K562 (cell line): Measurements from ENCODE around the gene PPOX. TPM values are rescaled to one million over a fixed set of nuclear protein-coding genes. Genes with fewer than 3 reads are reported as not detected.
A peak's percentile ranks its signal among the peaks of the same experiment; 100 is the strongest.

Experiments used
- ATAC-seq: fragments of 200-7000 bp; cut with Tn5 transposase; 3 replicates; pipeline ENCODE4 v1.9.1; 2020; ENCODE audit warnings: moderate library complexity
- BruUV-seq: library from RNA; stranded (reverse); fragments of 400-500 nt; replicated peaks from 2 replicates; lab custom pipeline; 2021; lab: Mats Ljungman, UMichigan
- CTCF ChIA-PET: fragments of 300-600 bp; formaldehyde crosslinking; extraction: SDS; loops from one replicate; lab custom pipeline; 2021; ENCODE audit warnings: low intra/inter-chr PET ratio; lab: Yijun Ruan, JAX
- POLR2A ChIA-PET: fragments of 300-600, 350-650 bp; sonication (Branson Sonifier 250); formaldehyde crosslinking; extraction: SDS; loops from one replicate; lab custom pipeline; 2021; ENCODE audit warnings: antibody characterized with exemption, inconsistent platforms; lab: Yijun Ruan, JAX
- DNase-seq, 4 experiments: peaks; one replicate each; pipeline versions ENCODE4 v3.0.0 to v3.0.0-alpha.2; 2011 to 2018; ENCODE audit warnings: low spot score in 3 of 4, mixed read lengths in 3 of 4; ENCODE audit errors: extremely low read depth in 1 of 4
- FAIRE-seq: peaks from 2 replicates; lab custom pipeline; 2011; peaks lifted over from hg19 to GRCh38; lab: Jason Lieb, UNC
- H2AFZ ChIP-seq: 2 replicates; pipeline ENCODE4 v1.6.0; 2011; ENCODE audit warnings: low read depth, low read length, control low read depth, inconsistent platforms
- H3K27ac ChIP-seq: fragments of 200-600 bp; 3 replicates; pipeline ENCODE4 v1.8.0; 2011; ENCODE audit warnings: low read depth, mild to moderate bottlenecking, control low read depth, inconsistent platforms, low read length, moderate library complexity, mixed read lengths; ENCODE audit errors: extremely low read depth
- H3K27me3 ChIP-seq, 2 experiments: fragments of 300-600 bp in 1 of 2; 2 replicates in 1 of 2; 3 replicates in 1 of 2; pipeline versions ENCODE4 v1.6.0 to v1.8.0; 2011; ENCODE audit warnings: inconsistent platforms in 2 of 2, low read length in 2 of 2, mild to moderate bottlenecking in 1 of 2, mixed read lengths in 1 of 2, moderate library complexity in 1 of 2; ENCODE audit not compliant: control insufficient read depth in 2 of 2, insufficient read depth in 2 of 2
- H3K36me3 ChIP-seq: fragments of 300-600 bp; 3 replicates; pipeline ENCODE4 v1.8.0; 2011; ENCODE audit warnings: mild to moderate bottlenecking, low read length, inconsistent platforms; ENCODE audit not compliant: control insufficient read depth, insufficient read depth
- H3K4me1 ChIP-seq, 2 experiments: fragments of 200-600 bp in 1 of 2; replicated peaks in 1 of 2; 2 replicates in 1 of 2; 3 replicates in 1 of 2; pipeline versions ENCODE4 v1.5.1 to v1.8.0; 2011; ENCODE audit warnings: inconsistent platforms in 2 of 2, low read length in 2 of 2, mild to moderate bottlenecking in 1 of 2, mixed read lengths in 1 of 2, moderate library complexity in 1 of 2; ENCODE audit not compliant: control insufficient read depth in 2 of 2, insufficient read depth in 2 of 2
- H3K4me2 ChIP-seq: 2 replicates; pipeline ENCODE4 v1.6.1; 2011; ENCODE audit warnings: low read length, control low read depth, inconsistent platforms, mixed read lengths; ENCODE audit not compliant: insufficient read depth
- H3K4me3 ChIP-seq: fragments of 200-600 bp; sonication (generic), shearing (Covaris generic); 2 replicates; pipeline ENCODE4 v1.5.1; 2016; ENCODE audit warnings: control low read depth, inconsistent platforms
- H3K79me2 ChIP-seq: fragments of 200-600 bp; 3 replicates; pipeline ENCODE4 v1.8.0; 2011; ENCODE audit warnings: low read length, inconsistent platforms; ENCODE audit not compliant: control insufficient read depth, insufficient read depth
- H3K9ac ChIP-seq, 2 experiments: 2 replicates each; pipeline versions ENCODE4 v1.6.0 to v1.6.1; 2011; ENCODE audit warnings: low read depth in 2 of 2, low read length in 2 of 2, control low read depth in 1 of 2, inconsistent platforms in 1 of 2, mild to moderate bottlenecking in 1 of 2, mixed read lengths in 1 of 2; ENCODE audit not compliant: insufficient read depth in 1 of 2
- H3K9me1 ChIP-seq: one replicate; pipeline ENCODE4 v1.6.0; 2011; ENCODE audit warnings: inconsistent platforms, mild to moderate bottlenecking, low read length, moderate library complexity; ENCODE audit not compliant: control insufficient read depth, insufficient read depth
- H3K9me3 ChIP-seq: replicated peaks from 2 replicates; pipeline ENCODE4 v1.5.1; 2011; ENCODE audit warnings: low read depth, low read length, inconsistent platforms; ENCODE audit not compliant: control insufficient read depth, insufficient read depth
- H4K20me1 ChIP-seq: replicated peaks from 2 replicates; pipeline ENCODE4 v1.6.1; 2011; ENCODE audit warnings: low read length, inconsistent platforms, mixed read lengths; ENCODE audit not compliant: control insufficient read depth, insufficient read depth
- CBFA2T2 ChIP-seq: fragments of 450-650 bp; conservative IDR thresholded peaks from 2 replicates; pipeline ENCODE4 v1.6.1; 2017; ENCODE audit warnings: mild to moderate bottlenecking
- CBFA2T3 ChIP-seq: fragments of 450-650 bp; IDR thresholded peaks from 2 replicates; pipeline ENCODE4 v1.6.1; 2017
- CREM ChIP-seq: IDR thresholded peaks from 2 replicates; pipeline ENCODE4 v1.6.1; 2014; ENCODE audit warnings: antibody characterized with exemption, low read depth
- ETV6 ChIP-seq, 3 experiments: fragments of 150-350 bp in 1 of 3; sonication (generic) in 1 of 3; formaldehyde crosslinking in 1 of 3; IDR thresholded peaks; 2 replicates each; pipeline versions ENCODE4 v1.6.1 to v1.8.0; 2014 to 2022; ENCODE audit warnings: borderline replicate concordance in 2 of 3, low read depth in 2 of 3, antibody characterized with exemption in 1 of 3, low read length in 1 of 3, mild to moderate bottlenecking in 1 of 3, missing genetic modification reagents in 1 of 3
- FUS ChIP-seq: fragments of 200-400 bp; formaldehyde crosslinking; optimal IDR thresholded peaks from 2 replicates; pipeline ENCODE3; 2017; ENCODE audit warnings: low read depth, low read length
- HDAC3 ChIP-seq: fragments of 450-650 bp; IDR thresholded peaks from 2 replicates; pipeline ENCODE4 v1.6.1; 2018; ENCODE audit warnings: borderline replicate concordance, mild to moderate bottlenecking, moderate library complexity; ENCODE audit not compliant: partially characterized antibody
- NCOA2 ChIP-seq, 2 experiments: fragments of 450-650 bp; IDR thresholded peaks; 2 replicates each; pipeline ENCODE4 v1.6.1; 2018; ENCODE audit warnings: mild to moderate bottlenecking in 2 of 2, moderate library complexity in 1 of 2; ENCODE audit not compliant: partially characterized antibody in 2 of 2
- TAF9B ChIP-seq: fragments of 450-650 bp; IDR thresholded peaks from 2 replicates; pipeline ENCODE4 v1.6.1; 2018; ENCODE audit warnings: mild to moderate bottlenecking; ENCODE audit not compliant: partially characterized antibody
- WGBS: fragments of 100-300 bp; shearing (Covaris generic); methylation state at CpG from one replicate; pipeline ENCODE4 v1.1.6; 2016; ENCODE audit warnings: low coverage, mixed read lengths; ENCODE audit not compliant: insufficient coverage; ENCODE audit errors: missing lambda C conversion rate; 5-methylcytosine and 5-hydroxymethylcytosine counted together
- in situ Hi-C: fragments of 300-500 bp; cut with MboI; formaldehyde crosslinking; loops from 4 replicates; pipeline ENCODE4 v1.15.0; 2018; ENCODE audit warnings: inconsistent platforms, mixed read lengths
- intact Hi-C: fragments of 100-400 bp; cut with micrococcal nuclease; formaldehyde crosslinking; loops from 2 replicates; pipeline ENCODE4 v1.14.2; 2022
- polyA plus RNA-seq, 8 experiments: library from polyadenylated mRNA; depleted of rRNA in 4 of 8; stranded (reverse) in 5 of 8; unstranded in 3 of 8; fragments of >200 nt; fragmentation: Nextera tagmentation in 2 of 8; fragmentation: Illumina TruSeq in 1 of 8; extraction: Ambion mirVana in 2 of 8; extraction: Trizol in 1 of 8; gene quantifications; 2 replicates each; pipeline versions ENCODE4 v1.2.1 to v1.2.3, GENCODE V29; 2011 to 2014; ENCODE audit warnings: inconsistent platforms in 1 of 8, missing spikeins in 1 of 8
- total RNA-seq, 7 experiments: library from RNA; depleted of rRNA in 6 of 7; stranded (reverse); fragments of >200 nt in 6 of 7; fragmentation: Illumina TruSeq in 2 of 7; extraction: Trizol in 2 of 7; gene quantifications; 2 replicates each; pipeline versions ENCODE4 v1.2.1 to v1.2.3, GENCODE V29; 2011 to 2021; ENCODE audit warnings: low replicate concordance in 1 of 7
- TF ChIP-seq, protein P1 (sequence below): fragments of 450-650 bp; formaldehyde crosslinking; IDR thresholded peaks from 2 replicates; pipeline ENCODE4 v1.4.0; 2022; ENCODE audit warnings: mild to moderate bottlenecking, moderate library complexity

PPOX gene
- total and polyA plus RNA-seq, 9 of the 15 experiments (the other 6 are each of a cell fraction or from before 2014, with no cell fraction given) = 17.0 to 57.1 (median 38.9) TPM

DNA sequence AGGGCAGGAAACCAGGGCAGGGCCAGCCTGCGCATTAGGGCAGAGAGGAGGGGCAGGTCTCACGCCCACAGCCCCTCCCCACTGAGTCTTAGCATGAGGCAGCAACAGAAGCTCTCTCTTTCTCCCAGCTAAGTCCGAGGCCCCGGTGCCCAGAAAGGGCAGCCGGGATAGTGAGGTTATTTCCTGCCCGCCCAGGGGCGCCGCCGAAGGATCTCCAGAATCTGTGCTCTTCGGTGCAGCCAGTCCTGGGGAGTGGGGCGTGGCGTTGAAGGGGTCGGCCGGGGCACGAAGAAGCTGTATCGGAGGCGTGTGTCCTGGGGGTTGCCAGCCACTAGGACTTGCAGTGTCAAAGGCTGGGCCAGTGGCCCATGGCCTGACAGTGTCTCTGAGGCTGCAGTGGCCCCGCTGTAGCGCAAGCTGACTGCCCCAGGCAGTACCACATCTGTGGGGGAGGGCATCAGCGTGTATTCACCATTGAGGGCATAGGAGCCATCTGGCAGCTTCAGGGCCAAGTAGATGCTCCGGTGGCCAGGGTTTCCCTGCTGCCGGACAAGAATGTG, 24.8 kb downstream of the PPOX start:
- in situ Hi-C loops (no loop called here), intact Hi-C loops (no loop called here)
- Histone ChIP-seq H3K27ac (no peak overlapping the region), H3K4me1 (peaks cover 23 to 27% of the 10 kb centered on the region in 2 experiments), H3K9me3 (no peaks in the 10 kb centered on the region), H3K9me1 (no peaks in the 10 kb centered on the region), H3K9ac (peak overlapping the region in 1 of 2 experiments; percentile 53; a peak in 2 of 4 replicates), H3K4me3 (no peak overlapping the region), H3K36me3 (no peaks in the 10 kb centered on the region), H3K4me2 (no peak overlapping the region), H3K27me3 (no peaks in the 10 kb centered on the region), H4K20me1 (no peaks in the 10 kb centered on the region), H2AFZ (no peak overlapping the region), H3K79me2 (no peaks in the 10 kb centered on the region)
- 69% methylated on average over 19 of the region's 22 CpGs for WGBS
- FAIRE-seq (no peak), ATAC-seq (no peak), DNase-seq (no peak)
- POLR2A ChIA-PET = interaction anchor here (0.7 to 1.8 kb wide), 8 partner anchors 9 to 784 kb away, joined by 3 to 8 read pairs (median 3); partner anchors contain the start of genes B4GALT3, NDUFS2 and SDHC
- no TSS peak for BruUV-seq
- TF ChIP-seq FUS (no peak), CBFA2T2 (no peak), HDAC3 (no peak), TAF9B (no peak), CBFA2T3 (no peak), CREM (no peak), ETV6 (IDR thresholded peaks at IDR 0.05; ENCODE audit: borderline replicate concordance in 1 of 2, low read depth in 2 of 2, low read length in 1 of 2) (no peak), ETV6 (CRISPR knock-in tag; IDR thresholded peaks at IDR 0.05; ENCODE audit: borderline replicate concordance) (no peak), NCOA2 (IDR thresholded peaks at IDR 0.05; ENCODE audit: partially characterized antibody in 2 of 2) (no peak)
- TF ChIP-seq, protein P1, sequence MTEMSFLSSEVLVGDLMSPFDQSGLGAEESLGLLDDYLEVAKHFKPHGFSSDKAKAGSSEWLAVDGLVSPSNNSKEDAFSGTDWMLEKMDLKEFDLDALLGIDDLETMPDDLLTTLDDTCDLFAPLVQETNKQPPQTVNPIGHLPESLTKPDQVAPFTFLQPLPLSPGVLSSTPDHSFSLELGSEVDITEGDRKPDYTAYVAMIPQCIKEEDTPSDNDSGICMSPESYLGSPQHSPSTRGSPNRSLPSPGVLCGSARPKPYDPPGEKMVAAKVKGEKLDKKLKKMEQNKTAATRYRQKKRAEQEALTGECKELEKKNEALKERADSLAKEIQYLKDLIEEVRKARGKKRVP = no peak
- CTCF ChIA-PET = no interaction called here
